NCI-H2196 treated with DMSO at 0.1 percent for 48 hours (cell line): ENCODE data around the gene INO80.

Experiments used
- DNase-seq: peaks from one replicate; lab custom pipeline; 2025; ENCODE audit not compliant: unreplicated experiment; lab: John Stamatoyannopoulos, UW

INO80 gene

DNA sequence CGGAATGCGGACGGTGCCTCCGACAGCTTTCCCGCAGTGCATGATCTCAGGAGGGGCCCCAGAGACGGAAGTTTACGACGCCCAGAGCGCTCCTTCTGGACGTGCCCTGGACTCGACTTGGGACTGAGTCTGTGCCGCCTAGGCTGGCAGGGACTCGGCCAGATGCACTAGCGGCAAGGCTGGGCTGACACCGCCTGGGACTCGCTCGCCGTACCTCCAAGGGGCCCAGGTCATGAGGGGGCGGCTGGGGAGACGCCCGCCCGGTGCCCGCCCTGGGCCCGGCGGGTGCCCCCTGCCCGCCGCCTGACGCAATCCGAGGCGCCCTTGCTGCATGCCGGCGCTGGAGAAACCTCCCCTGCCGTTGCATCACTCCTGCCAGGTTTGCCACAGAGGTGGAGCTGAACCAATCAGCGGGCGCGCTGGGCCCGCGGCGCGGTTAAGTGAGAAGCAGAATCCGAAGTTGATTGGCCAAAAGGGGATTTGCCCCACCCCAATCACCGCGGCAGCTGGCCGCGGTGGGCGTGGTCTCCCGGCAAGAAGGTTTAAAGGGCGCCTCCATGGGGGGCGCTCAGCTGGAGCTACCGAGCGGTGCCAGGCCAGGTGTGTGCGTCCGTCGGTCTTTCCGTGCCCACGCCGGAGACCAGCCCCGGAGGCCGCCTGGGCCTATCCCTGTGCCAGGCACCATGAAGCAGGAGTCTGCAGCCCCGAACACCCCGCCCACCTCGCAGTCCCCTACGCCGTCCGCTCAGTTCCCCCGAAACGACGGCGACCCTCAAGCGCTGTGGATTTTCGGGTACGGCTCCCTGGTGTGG lies 163.0 kb downstream of the INO80 start, which contains the start of gene CHAC1:
CHAC1 (plus strand) TSS at position 571 of the 812 bp plus-strand sequence; CDS start at position 684, 113 bp downstream.
- peak; percentile 65 for DNase-seq

DNA sequence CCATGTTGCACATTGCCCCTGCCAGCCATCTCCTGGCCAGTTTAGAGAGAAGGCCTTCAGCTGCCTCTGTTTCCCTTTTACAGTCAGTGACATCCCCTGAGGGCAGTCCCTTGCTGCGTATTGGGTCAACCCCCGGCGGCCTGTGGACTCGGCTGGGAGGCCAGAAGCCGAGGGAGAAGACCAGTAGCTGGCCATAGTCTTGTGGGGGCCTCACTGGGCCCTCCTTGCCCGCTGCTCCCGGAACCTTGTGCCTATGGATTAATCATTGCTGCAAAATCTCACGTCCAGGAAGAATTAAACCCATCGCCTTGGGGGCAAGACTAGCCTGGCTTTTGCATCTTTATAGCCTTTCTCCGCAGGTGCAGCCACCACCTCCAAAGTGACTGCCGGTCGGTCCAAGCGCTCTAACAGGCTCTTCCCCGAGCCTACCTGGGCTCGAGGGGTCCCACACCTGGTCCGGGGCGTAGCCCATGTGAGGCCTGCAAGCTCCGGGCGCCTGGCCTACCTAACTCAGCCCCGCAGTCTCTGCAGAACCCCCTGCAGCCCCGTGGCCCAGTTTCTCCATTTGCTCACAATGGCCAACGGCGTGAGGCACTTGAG lies 163.7 kb downstream of the INO80 start:
- no peak for DNase-seq

DNA sequence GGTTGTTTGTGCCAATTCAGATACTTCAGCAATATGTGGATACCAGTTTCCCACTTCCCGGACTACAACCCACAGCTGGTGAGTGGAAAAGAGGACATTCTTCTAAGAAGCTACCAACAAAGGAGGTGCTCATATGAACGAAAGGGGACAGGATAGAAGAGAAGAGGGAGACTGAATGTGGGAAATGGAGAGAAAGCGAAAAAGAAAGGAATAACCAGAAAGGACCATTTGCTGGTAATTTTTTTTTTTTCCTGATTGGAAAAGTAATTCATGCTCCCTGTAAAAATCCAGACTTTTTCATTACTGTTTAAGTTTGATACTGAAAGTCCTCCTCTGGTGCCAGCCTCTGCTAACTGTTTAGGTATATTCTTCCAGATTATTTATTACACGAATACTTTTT lies 164.3 kb downstream of the INO80 start:
- no peak for DNase-seq

DNA sequence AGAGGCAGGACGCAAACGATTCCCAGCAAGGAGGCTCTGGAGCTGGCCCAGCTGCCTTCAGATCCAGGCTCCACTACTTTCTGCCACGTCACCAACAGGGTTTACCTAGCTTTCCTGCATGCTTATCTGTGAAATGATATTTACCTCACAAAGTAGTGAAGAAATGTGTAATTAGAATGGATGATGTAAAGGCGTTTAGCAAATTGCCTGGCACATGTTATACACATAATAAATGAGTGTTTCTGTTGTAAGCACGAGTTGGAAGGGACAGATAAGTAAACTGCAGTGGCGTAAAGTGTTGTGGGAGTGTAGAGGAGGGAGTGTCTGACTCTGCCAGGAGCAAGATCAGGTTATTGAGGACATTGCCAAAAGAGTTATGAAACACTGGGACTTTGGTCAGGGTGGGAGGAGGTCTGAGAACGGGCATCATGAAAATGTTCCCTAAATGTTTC lies 166.3 kb downstream of the INO80 start:
- no peak for DNase-seq

DNA sequence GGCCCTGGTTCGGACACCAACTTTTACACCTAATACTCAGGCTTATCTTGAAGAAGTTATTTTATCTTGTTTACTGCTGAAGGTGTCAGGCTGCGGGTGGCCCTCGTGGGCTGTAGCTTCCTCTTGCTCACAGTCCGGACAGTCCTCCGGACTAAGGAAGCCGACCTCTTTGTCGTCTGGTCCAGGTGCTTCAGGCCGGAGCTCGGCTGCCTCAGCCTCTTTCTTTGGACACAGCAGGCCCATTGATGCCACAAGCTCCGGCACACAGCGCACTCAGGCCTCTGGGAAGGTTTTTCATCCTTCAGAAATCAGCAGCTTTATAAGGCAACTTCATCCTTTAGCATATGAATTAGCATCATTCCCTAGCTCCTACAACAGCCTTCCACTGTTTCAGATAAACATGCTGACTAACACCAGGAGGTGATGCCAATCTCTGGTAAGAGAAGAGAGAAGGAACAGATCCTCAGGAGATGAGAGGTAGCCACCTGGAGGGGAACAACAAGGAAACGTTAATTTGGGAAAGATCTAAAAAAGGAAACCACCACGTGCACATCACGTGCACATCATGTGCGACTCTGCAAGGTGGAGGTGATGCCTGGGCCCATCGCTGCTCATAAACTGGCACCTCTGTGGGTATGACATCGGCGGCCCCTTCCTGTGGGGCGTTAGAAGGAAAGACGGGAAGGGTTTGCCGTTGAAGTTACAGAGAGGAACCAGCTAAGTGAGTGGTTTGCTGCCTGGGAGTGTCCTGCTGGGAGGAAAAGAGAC lies 167.2 kb downstream of the INO80 start:
- DNase-seq = no peak

DNA sequence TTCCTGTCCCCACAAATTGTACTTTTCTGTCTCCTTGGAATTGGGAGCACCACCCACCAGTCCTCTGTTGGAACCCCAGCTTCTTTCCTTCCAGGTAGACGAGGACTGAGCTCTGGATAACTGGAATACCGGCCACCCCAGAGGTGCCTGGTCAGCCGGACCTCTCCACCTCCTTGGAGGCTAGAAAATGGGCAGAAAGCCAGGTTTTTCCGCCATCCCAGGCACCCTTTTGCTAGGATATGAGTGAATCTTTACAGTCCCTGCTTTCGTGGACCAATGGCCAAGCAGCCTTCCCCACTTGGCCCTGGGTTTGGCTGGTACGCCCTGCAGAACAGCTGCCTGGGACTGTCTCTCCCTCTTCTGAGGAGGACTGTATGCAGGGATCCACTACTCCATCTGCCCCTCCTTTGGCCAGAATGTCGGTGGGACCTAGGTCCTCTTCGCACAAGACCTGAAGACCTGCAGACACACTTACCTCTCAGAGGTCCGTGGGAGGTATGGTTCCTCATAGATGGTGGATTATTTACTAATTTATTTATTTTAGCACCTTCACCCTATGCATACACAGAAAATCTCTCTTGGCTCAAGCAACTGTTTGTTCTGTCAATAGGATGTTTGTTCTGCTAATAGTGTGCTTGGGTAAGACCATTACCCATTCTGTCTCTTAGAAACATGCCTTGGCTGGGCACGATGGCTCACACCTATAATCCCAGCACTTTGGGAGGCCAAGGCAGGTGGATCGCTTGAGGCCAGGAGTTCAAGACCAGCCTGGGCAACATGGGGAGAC lies 171.4 kb downstream of the INO80 start:
- no peak for DNase-seq

DNA sequence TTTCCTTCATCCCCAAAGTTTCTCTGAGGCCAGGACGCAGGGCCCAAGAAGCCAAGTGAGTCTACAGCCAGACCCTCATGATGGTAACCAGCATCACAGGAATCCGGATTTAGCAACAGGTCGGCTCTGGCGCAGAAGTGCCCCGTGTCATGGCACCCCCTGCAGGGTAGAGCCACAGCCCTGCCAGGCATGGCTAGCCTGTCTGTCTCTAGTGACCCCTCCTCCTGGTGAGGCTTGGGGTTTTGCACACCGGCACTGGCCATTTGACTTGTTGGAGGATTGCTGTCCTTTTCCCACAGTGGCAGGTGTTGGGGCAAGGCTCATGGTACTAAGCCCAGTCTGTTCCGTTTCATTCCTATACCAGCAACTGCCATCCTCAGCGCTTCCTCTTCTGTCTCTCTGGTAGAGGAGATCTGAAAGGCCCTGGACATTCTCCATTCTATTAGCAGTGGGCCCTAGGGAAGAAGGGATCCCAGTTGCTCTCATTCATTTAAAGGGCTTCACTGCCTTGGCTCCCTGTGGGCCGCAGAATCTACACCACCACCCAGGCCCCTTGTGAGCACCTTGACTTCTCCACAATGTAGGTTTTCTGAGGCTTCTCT lies 172.2 kb downstream of the INO80 start:
- DNase-seq = no peak

DNA sequence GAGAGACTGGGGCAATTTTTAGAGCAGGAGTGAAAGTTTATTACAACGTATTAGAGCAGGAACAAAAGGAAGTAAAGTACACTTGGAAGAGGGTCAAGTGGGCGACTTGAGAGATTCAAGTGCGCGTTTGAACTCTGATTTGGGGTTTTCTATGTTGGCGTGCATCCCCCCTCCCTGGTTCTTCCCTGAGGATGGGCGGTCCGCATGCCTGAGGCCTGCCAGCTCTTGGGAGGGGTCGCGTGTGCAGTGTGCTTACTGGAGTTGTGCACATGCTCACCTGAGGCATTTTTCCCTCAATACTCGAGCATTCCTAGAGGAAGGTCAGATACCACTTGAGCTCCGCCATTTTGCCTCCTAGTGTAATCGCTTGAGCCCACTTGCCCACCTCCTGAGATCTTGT lies 173.2 kb downstream of the INO80 start:
- DNase-seq = no peak

DNA sequence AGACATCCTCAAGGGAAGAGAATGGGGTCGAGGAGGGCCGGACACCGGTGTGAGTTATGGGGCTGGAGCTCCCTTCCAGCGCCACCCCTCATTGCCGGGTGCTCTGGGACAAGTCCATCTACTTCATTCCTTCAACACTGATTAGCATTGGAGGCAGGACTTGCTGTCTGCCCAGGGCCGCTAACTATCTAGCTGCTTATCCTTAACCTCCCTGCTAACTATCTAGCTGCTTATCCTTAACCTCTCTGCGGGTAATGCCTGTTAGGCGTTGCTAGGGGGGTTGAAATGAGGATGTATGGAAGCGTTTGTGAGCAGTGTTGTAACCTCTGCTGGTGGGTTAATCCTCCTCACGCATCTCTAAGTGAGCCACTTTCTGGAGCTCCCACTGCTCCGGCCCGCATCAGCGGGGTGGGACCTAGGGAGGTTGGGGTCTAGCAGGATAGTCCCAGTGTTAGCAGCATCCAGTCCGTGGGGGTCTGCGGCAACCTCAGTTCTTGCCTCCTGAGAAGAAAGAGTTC lies 173.7 kb downstream of the INO80 start:
- DNase-seq = no peak

DNA sequence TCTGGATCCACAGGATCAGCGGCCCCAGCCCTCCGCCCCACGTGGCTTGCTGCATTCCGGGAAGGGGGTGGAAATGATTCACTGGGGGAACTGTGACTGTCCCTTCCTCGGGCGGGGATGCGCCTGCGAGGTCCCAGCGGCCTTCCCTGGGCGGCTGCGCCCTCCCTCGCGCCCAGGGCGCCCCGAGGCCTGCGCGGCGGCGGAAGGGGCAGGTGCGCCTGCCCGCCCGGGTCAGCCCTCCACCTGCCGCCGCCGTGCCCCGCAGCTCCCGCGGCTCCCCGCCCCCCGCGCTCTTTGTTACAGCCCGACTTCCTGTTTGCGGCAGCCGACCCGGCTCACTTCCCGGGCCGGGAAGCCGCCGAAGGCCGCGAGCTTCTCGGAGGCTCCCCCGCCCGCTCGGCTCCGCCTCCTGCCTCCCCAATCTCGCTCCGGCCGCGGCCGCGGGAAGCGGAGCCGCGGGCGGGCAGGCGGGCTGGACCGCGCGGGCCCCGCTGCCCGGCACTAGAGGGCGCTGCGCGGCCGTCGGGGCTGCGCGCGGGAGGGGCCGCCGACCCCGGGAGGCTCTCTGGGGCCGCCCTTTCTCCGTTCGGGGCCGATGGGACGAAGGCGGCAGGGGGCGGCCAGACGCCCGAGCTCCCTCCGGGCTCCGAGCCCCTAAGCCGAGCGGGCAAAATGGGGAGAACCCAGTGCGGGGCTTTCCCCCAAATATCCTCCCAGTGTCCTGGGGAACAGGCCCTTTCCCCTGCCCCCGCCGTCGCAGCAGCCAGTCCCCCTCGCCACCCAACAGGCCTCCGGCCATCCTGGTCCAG lies 174.3 kb downstream of the INO80 start:
- peak; percentile 38 for DNase-seq

DNA sequence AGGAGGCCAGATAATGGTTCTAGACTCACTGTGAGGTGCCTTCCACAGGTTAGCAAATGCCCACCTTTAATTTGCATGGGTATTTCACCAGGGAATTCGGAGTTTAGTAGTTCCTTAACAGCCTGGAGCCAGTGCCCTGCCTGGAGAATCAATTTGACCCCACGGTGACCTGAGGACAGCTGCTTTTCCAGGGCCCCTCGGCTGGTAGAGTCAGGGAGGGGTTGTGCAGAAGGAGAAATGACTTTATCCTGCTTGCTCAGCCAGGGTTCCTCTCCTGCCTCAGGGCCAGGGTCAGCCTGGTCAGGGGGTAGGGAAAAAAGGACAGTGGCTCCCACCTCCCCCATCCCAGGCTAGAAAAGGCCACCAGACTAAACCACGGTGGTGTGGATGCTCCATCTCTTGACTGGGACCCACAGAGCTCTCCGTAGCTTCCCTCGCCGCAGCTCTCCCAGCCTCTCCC lies 175.0 kb downstream of the INO80 start:
- DNase-seq = no peak

DNA sequence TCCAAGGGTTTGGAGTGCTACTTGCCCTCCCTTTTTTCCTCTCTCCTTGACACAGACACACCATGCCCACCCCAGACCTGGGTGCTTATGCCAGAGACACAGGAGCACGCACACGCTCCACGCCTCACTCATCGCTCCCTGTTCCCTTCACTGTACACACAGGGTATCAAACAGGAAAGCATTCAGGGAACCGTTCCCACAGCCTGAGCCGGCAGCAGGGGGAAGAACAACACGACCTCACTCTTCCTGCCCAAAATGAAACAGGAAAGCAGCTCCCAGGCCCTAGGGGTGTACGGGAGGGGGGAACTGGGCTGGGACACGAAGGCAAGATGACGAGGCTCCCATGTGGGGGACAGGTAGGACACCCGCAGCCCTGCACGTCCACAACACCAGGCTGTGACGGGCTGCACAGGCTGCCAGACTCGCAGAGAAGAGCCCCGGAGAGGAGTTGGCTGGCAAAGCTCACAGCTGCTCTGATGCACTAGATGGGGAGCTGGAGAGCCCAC lies 175.7 kb downstream of the INO80 start:
- no peak for DNase-seq

DNA sequence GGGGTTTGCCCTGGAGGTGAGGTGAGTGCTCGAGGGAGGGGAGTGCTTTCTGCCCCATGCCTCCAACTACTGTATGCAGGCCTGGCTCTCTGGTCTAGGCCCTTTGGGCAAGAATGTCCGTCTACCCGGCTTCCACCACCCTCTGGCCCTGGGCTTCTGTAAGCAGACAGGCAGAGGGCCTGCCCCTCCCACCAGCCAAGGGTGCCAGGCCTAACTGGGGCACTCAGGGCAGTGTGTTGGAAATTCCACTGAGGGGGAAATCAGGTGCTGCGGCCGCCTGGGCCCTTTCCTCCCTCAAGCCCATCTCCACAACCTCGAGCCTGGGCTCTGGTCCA lies 177.6 kb downstream of the INO80 start:
- DNase-seq = no peak

DNA sequence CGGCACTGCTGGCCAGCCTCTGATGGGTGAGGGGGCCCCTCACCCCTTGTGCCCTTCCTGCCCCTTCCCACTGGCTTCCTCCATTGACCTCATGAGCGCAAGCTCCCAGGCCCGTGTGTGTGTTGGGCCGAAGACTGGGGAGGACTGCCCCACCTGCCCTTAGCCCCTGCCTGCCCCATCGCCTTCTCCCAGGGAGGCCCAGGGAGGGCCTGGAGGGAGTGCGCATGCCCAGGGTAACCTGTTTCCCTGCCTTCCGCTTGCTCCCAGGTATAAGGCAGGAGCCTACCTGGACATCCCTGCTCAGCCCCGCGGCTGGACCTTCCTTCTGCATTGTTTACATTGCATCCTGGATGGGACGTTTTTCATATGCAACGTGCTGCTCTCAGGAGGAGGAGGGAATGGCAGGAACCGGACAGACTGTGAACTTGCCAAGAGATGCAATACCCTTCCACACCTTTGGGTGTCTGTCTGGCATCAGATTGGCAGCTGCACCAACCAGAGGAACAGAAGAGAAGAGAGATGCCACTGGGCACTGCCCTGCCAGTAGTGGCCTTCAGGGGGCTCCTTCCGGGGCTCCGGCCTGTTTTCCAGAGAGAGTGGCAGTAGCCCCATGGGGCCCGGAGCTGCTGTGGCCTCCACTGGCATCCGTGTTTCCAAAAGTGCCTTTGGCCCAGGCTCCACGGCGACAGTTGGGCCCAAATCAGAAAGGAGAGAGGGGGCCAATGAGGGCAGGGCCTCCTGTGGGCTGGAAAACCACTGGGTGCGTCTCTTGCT lies 178.1 kb downstream of the INO80 start:
- DNase-seq = peak; percentile 8

DNA sequence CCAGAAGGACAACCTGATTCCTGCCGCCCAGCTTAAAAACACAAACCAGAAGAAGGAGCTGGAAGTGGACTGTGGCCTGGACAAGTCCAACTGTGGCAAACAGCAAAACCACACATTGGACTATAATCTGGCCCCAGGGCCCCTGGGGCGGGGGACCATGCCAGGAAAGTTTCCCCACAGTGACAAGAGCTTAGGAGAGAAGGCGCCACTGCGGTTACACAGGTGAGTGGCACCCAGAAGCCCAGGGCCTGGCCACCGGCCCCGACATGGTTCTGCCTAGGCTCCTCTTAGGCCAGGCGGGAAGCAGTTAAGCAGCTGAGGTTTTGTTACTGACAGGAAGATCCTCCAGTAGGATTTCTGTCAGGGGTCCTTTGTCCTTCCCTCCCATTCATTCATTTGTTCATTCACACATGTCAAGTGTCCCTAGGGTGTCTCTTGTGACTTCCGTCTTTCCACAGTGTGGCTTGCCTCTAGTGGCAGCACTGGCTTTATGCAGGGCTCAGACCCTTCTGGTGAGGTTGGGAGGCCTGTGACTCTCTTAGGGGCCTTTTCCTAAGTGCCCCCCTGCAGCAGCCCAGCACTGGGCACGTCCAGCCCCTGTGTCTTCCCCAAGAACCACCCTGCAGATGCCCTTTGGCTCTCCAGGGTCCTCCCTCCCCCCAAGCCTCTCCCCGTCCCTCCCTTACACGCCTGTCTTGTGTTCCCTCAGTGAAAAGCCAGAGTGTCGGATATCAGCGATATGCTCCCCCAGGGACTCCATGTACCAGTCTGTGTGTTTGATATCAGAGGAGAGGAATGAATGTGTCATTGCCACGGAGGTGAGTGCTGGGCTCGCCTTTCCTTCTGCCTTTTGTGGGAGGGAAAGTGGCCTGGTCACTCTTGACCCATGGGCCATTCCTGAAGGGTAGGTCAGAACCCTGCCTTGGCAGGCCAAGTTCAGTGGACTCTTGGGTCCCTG lies 179.1 kb downstream of the INO80 start:
- DNase-seq = no peak

DNA sequence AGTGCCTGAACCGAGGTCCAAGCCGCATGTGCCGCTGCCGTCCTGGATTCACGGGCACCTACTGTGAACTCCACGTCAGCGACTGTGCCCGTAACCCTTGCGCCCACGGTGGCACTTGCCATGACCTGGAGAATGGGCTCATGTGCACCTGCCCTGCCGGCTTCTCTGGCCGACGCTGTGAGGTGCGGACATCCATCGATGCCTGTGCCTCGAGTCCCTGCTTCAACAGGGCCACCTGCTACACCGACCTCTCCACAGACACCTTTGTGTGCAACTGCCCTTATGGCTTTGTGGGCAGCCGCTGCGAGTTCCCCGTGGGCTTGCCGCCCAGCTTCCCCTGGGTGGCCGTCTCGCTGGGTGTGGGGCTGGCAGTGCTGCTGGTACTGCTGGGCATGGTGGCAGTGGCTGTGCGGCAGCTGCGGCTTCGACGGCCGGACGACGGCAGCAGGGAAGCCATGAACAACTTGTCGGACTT lies 179.8 kb downstream of the INO80 start:
- DNase-seq = no peak

DNA sequence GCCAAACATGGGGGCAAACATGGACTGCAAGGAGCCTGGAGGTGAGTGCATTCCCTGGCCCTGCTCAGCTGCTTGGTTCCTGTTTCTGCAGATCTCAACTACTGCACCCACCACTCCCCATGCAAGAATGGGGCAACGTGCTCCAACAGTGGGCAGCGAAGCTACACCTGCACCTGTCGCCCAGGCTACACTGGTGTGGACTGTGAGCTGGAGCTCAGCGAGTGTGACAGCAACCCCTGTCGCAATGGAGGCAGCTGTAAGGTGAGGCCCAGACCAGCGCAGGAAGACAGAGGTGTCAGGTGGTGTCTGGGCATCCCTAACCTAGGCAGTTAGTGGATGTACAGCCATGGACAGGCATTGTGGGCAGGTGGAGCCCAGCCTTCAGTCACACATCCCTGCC lies 181.6 kb downstream of the INO80 start:
- DNase-seq = no peak
